GM19025 (cell line): ENCODE results near the gene ZNF423.
A peak's percentile ranks its signal among the peaks of the same experiment; 100 is the strongest.

Experiments used
- ATAC-seq: cut with Tn5 transposase; IDR thresholded peaks from one replicate; pipeline ENCODE4 v1.9.1; 2021; ENCODE audit warnings: mild to moderate bottlenecking, low read depth, moderate library complexity; ENCODE audit not compliant: unreplicated experiment

Gene ZNF423

GRCh38 chr16:49459953-49460735 lies 395.8 kb downstream of the ZNF423 start:
- no peak for ATAC-seq

GRCh38 chr16:49458656-49459445 lies 397.1 kb downstream of the ZNF423 start:
- no peak for ATAC-seq

GRCh38 chr16:49458243-49458642 lies 397.7 kb downstream of the ZNF423 start:
- ATAC-seq, result no peak

- ATAC-seq, result no peak
These were observed 398.7 kb downstream of the ZNF423 start for GRCh38 chr16:49457196-49457595.

- ATAC-seq, result no peak
These were observed 399.1 kb downstream of the ZNF423 start for GRCh38 chr16:49456763-49457162.

GRCh38 chr16:49455991-49456745 lies 399.7 kb downstream of the ZNF423 start:
- no peak for ATAC-seq

- ATAC-seq, result no peak
These were observed 400.5 kb downstream of the ZNF423 start for GRCh38 chr16:49455181-49455990.

GRCh38 chr16:49454426-49455180 lies 401.3 kb downstream of the ZNF423 start:
- no peak for ATAC-seq

- ATAC-seq, result no peak
These were observed 401.9 kb downstream of the ZNF423 start for GRCh38 chr16:49453983-49454382.

- ATAC-seq, result no peak
These were observed 402.9 kb downstream of the ZNF423 start for GRCh38 chr16:49453021-49453420.

- ATAC-seq, result no peak
These were observed 403.3 kb downstream of the ZNF423 start for GRCh38 chr16:49452578-49452977.

GRCh38 chr16:49452108-49452507 lies 403.8 kb downstream of the ZNF423 start:
- no peak for ATAC-seq

GRCh38 chr16:49446805-49447204 lies 409.1 kb downstream of the ZNF423 start:
- ATAC-seq, result no peak

GRCh38 chr16:49443576-49443975 lies 412.3 kb downstream of the ZNF423 start:
- ATAC-seq, result no peak

GRCh38 chr16:49442805-49443204 lies 413.1 kb downstream of the ZNF423 start:
- ATAC-seq, result no peak

GRCh38 chr16:49441366-49441780 lies 414.5 kb downstream of the ZNF423 start:
- ATAC-seq, result peak; percentile 96

GRCh38 chr16:49440156-49441065 lies 415.5 kb downstream of the ZNF423 start:
- no peak for ATAC-seq

GRCh38 chr16:49439676-49440075 lies 416.2 kb downstream of the ZNF423 start:
- ATAC-seq, result no peak
